Stimulated activated CD8-positive, alpha-beta memory T cell treated with anti-CD3 and anti-CD28 coated beads, Interleukin-7, amount 100 ng/mL, for 1 hour (primary cell): ENCODE measurements around the gene MOGAT3.
A peak's percentile ranks its signal among the peaks of the same experiment; 100 is the strongest.

Source experiments
- DNase-seq, 2 donors: peaks; one replicate each; pipeline ENCODE4 v3.0.0-alpha.2; 2020; ENCODE audit warnings: low read depth in 2 of 2

The MOGAT3 gene

DNA sequence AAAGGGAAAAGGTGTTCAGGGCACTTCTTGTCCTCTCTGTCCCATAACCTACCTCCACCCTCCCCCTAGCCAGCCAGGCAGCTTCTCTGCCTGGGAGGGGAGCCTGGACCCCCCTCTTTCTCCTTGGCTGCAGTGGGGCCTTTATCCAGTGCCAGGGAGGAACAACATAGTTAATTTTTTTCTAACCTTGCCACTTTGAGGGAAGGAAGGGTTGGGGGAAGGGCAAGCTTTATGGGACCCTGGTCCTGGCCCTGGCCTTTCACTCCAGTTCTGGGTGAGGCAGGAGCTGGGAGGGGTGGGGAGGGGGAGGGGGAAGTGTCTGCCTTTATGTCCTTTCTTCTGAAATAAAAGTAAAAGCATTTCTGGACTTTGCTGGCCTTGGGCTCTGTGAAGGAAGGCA is 39.9 kb downstream of the MOGAT3 start:
- no peak for DNase-seq

DNA sequence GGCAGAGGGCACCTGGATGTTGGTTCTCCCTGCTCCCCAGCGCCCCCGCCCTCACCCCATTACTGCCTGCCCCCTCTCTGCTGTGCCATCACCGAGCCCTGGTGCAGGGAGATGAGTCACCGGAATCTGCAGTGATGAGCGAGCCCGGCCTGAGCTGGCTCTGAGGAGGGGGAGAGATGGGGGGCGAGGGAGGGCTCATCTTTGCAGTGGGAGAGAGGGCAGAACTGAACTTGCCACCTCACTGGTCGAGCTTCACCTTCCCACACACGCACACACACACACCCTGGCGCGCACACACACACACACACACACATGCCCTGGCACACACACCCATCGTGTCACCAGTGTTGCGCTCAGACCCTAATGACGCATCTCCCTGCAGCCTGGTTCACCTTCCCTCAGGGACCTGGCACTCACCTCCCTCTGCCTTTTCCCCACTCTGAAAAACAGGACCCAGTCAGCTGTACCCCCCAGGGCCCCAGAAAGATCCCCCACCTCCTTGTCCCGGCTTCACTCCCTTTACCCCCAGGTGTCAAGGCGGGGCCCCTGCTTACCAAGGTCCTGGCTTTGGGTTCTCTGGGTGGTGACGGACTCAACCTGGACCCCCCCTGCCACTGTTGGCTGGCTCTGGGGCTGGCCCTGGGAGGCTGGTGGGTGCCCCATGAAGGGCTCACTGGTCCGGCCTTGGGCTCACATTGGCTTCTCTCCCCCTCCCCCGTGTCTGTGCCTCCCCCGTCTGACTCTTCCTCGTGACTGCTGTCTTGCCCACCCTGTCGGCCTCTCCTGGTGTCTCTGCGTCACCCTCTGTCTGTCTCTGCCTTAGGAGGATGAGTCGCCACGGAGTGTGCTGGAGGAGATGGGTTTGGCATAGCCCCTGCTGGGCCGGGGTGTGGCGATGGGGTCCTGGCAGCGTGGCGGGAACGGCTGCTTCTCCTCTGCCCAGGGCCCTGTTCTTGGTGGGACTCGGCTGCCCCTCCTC is 40.9 kb downstream of the MOGAT3 start:
- no peak for DNase-seq

- DNase-seq = no peak
Measured at GRCh38 chr7:101156866-101157589, 43.8 kb downstream of the MOGAT3 start.

DNA sequence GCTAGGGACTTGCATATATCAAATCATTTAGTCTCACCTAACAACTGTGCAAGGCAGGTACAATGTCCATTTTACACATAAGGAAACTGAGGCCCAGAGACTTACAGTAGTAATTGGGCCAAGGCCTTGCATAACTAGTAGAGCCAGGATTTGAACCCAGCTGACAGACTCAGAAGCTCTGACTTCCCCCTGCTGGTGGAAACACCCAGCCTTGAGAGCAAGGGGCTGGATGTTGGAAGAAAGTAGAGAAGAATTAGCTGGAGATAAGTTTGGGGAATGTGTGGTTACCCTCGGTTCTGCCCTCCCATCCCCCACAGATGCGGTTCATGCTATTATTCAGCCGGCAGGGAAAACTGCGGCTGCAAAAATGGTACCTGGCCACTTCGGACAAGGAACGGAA is 44.6 kb downstream of the MOGAT3 start:
- DNase-seq = no peak

DNA sequence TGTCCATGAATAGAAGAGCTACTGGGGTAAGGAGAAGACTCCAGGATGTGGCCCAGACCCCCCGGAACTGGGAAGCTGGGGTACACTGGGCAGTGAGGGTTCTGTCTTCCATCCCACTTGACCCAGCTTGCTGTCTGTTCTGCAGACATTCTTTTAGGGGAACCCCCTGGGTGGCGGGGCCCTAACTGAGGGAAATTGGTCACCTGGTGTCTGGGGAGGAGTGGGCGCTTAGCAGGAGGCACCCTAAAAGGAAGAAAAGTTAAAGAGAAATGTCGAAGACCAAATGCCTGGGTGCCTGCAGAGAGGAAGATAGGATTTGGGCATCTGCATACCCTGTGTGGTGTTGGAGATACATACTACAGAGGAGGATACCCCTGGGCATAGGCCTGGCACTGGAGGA is 45.5 kb downstream of the MOGAT3 start:
- DNase-seq = no peak

GRCh38 chr7:101154693-101155102 is 46.1 kb downstream of the MOGAT3 start:
- no peak for DNase-seq

DNA sequence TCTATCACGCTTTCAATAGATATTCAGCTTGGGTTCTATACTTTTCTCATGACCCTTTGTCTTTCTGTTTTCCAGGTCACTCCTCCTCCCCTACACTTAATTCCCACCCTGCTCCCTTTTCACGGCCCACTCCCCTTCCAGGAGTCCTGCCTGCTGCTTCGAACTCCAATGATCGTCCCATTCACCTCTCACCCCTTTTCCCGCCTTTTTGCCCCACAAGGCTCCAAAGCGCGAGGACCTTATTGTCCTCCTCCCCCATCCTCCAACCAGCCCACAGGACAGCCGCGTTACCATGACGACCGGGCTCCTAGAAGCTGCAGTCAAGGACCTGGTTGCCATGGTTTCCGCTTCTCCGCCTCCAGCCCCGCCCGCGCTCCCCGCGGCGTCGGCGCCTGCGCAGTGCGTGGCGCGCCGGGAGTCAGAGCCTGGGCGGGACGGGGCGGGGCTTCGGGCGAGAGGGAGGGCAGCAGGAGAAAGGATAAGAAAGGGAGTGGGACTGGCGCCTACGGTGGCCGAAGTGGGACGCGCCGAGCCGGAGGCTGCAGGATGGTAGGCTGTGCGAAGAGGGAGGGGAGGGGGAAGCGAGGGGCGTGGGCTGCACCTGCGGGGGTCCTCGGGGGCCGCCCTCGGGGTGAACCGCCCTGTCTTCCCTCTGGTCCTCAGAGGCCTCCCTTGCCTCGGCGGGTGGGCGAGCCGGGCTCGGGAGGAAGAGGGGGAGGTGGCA is 46.7 kb downstream of the MOGAT3 start, which contains the start of gene AP1S1:
Gene AP1S1, plus strand, starts transcription at position 508 of the 724 bp plus-strand sequence. Its CDS starts 39 bp downstream, at position 547.
- DNase-seq = peak; percentile 73 to 75

- DNase-seq = no peak
Measured at GRCh38 chr7:101151908-101152651, 48.8 kb downstream of the MOGAT3 start.
